GM12878 (cell line): Measurements from ENCODE around the gene TNRC6C. TPM values are rescaled to one million over a fixed set of nuclear protein-coding genes. Genes with fewer than 3 reads are reported as not detected.
A peak's percentile ranks its signal among the peaks of the same experiment; 100 is the strongest.

ENCODE experiments used
- ATF7 ChIP-seq: fragments of 450-650 bp; IDR thresholded peaks from 2 replicates; pipeline ENCODE4 v1.6.1; 2016; ENCODE audit warnings: low read depth, mild to moderate bottlenecking
- BCLAF1 ChIP-seq: fragments of 450-650 bp; IDR thresholded peaks from 2 replicates; pipeline ENCODE4 v1.6.1; 2017; ENCODE audit warnings: antibody characterized with exemption, mild to moderate bottlenecking, moderate library complexity
- BHLHE40 ChIP-seq, 2 experiments: fragments of 450-650 bp in 1 of 2; IDR thresholded peaks; 2 replicates each; pipeline ENCODE4 v1.6.1; 2011 to 2017; ENCODE audit warnings: low read depth in 2 of 2, borderline replicate concordance in 1 of 2, improper control_type of control experiment in 1 of 2, low read length in 1 of 2, mild to moderate bottlenecking in 1 of 2
- EZH2 ChIP-seq: IDR thresholded peaks from 2 replicates; pipeline ENCODE4 v1.6.1; 2012; ENCODE audit warnings: low read depth, mild to moderate bottlenecking, control low read depth, inconsistent platforms, low read length, borderline replicate concordance; ENCODE audit not compliant: control insufficient read depth
- IKZF1 ChIP-seq: fragments of 450-650 bp; conservative IDR thresholded peaks from 2 replicates; pipeline ENCODE4 v1.6.1; 2017; ENCODE audit warnings: antibody characterized with exemption, mild to moderate bottlenecking
- NBN ChIP-seq: fragments of 450-650 bp; IDR thresholded peaks from 2 replicates; pipeline ENCODE4 v1.6.1; 2016
- NFIC ChIP-seq: IDR thresholded peaks from 2 replicates; pipeline ENCODE4 v1.6.1; 2012; ENCODE audit warnings: low read depth, mild to moderate bottlenecking, inconsistent platforms, low read length, moderate library complexity
- NKRF ChIP-seq: fragments of 450-650 bp; conservative IDR thresholded peaks from 2 replicates; pipeline ENCODE4 v1.6.1; 2017; ENCODE audit warnings: mild to moderate bottlenecking, moderate library complexity
- POU2F2 ChIP-seq: IDR thresholded peaks from 3 replicates; pipeline ENCODE4 v1.6.1; 2011; ENCODE audit warnings: low read depth, mild to moderate bottlenecking, low read length, borderline replicate concordance
- RBBP5 ChIP-seq: fragments of 200-600 bp; sonication (generic); conservative IDR thresholded peaks from 2 replicates; pipeline ENCODE4 v1.6.1; 2016
- SKIL ChIP-seq: fragments of 450-650 bp; IDR thresholded peaks from 2 replicates; pipeline ENCODE4 v1.6.1; 2017; ENCODE audit warnings: mild to moderate bottlenecking, low read depth, inconsistent platforms; ENCODE audit not compliant: poor library complexity, severe bottlenecking
- ZBTB11 ChIP-seq: fragments of 450-650 bp; formaldehyde crosslinking; IDR thresholded peaks from 2 replicates; pipeline ENCODE4 v1.5.0; 2022; ENCODE audit warnings: mild to moderate bottlenecking, missing genetic modification characterization
- ZNF207 ChIP-seq: fragments of 450-650 bp; IDR thresholded peaks from 2 replicates; pipeline ENCODE4 v1.6.1; 2014; ENCODE audit warnings: antibody characterized with exemption, mild to moderate bottlenecking, borderline replicate concordance
- polyA plus RNA-seq, 11 experiments: library from polyadenylated mRNA; depleted of rRNA in 4 of 11; unstranded in 6 of 11; stranded (reverse) in 5 of 11; fragments of >200 nt; fragmentation: Nextera tagmentation in 4 of 11; fragmentation: Illumina TruSeq in 1 of 11; extraction: Ambion mirVana in 4 of 11; extraction: Trizol in 1 of 11; gene quantifications; 1 replicate in 1 of 11; 2 replicates in 10 of 11; pipeline versions ENCODE4 v1.2.1 to v1.2.3, GENCODE V29; 2011 to 2016; ENCODE audit warnings: inconsistent platforms in 2 of 11, missing spikeins in 2 of 11, low read depth in 1 of 11
- total RNA-seq, 4 experiments: library from RNA; depleted of rRNA in 3 of 4; stranded (reverse); fragments of >200 nt in 3 of 4; fragmentation: Illumina TruSeq in 1 of 4; extraction: Trizol in 1 of 4; gene quantifications; 2 replicates each; pipeline versions ENCODE4 v1.2.1 to v1.2.3, GENCODE V29; 2013 to 2021

TNRC6C gene
- total and polyA plus RNA-seq, 10 of the 15 experiments (the other 5 are each of a cell fraction or from before 2014, with no cell fraction given): 0.40 to 6.1 (median 0.96) TPM

- no peak for TF ChIP-seq BCLAF1
- TF ChIP-seq NFIC: no peak
- no peak for TF ChIP-seq SKIL
- TF ChIP-seq NBN: no peak
- no peak for TF ChIP-seq NKRF
- peak in 1 of 2 experiments; percentile 71; a peak in 1 of 4 replicates for TF ChIP-seq BHLHE40 (IDR thresholded peaks at IDR 0.05; ENCODE audit: borderline replicate concordance in 1 of 2, low read depth in 2 of 2, low read length in 1 of 2)
- TF ChIP-seq POU2F2: no peak
- peak; percentile 93 for TF ChIP-seq IKZF1
- no peak for TF ChIP-seq ATF7
- TF ChIP-seq ZNF207: no peak
- no peak for TF ChIP-seq RBBP5
- no peak for TF ChIP-seq ZBTB11 (CRISPR knock-in tag)
- no peak for TF ChIP-seq EZH2
These were observed 41.6 kb upstream of the TNRC6C start (continued) for GRCh38 chr17:77916703-77917481.
